Keratinocyte (primary cell): ENCODE results near the gene U2AF1L4. TPM values are rescaled to one million over a fixed set of nuclear protein-coding genes. Genes with fewer than 3 reads are reported as not detected.

Experiments used
- DNase-seq: peaks from one replicate; pipeline ENCODE4 v3.0.0-alpha.2; 2011; ENCODE audit warnings: low read depth, missing footprints, low spot score
- FAIRE-seq: peaks from 2 replicates; lab custom pipeline; 2011; peaks lifted over from hg19 to GRCh38; lab: Jason Lieb, UNC
- H2AFZ ChIP-seq: 2 replicates; pipeline ENCODE4 v1.6.0; 2012; ENCODE audit warnings: low read length, control low read depth, inconsistent platforms; ENCODE audit not compliant: control insufficient read depth
- H3K27ac ChIP-seq: 2 replicates; pipeline ENCODE4 v1.5.1; 2011; ENCODE audit warnings: low read length; ENCODE audit not compliant: control insufficient read depth, insufficient read depth
- H3K27me3 ChIP-seq: 3 replicates; pipeline ENCODE4 v1.6.0; 2011; ENCODE audit warnings: low read length; ENCODE audit not compliant: control insufficient read depth, insufficient read depth; ENCODE audit errors: extremely low read depth
- H3K36me3 ChIP-seq, 2 experiments: 2 replicates in 1 of 2; 3 replicates in 1 of 2; pipeline ENCODE4 v1.5.1; 2011; ENCODE audit warnings: low read length in 2 of 2, mild to moderate bottlenecking in 1 of 2; ENCODE audit not compliant: control insufficient read depth in 2 of 2, insufficient read depth in 2 of 2; ENCODE audit errors: extremely low read depth in 1 of 2
- H3K4me1 ChIP-seq: 3 replicates; pipeline ENCODE4 v1.5.1; 2011; ENCODE audit warnings: low read length; ENCODE audit not compliant: control insufficient read depth, insufficient read depth; ENCODE audit errors: extremely low read depth
- H3K4me2 ChIP-seq: 3 replicates; pipeline ENCODE4 v1.6.0; 2011; ENCODE audit warnings: low read depth, low read length; ENCODE audit not compliant: control insufficient read depth, insufficient read depth; ENCODE audit errors: extremely low read depth
- H3K4me3 ChIP-seq, 3 experiments: fragments of 200-600 bp in 1 of 3; sonication (generic) in 1 of 3; 2 replicates in 2 of 3; 3 replicates in 1 of 3; pipeline ENCODE4 v1.5.1; 2011 to 2016; ENCODE audit warnings: low read length in 3 of 3, mild to moderate bottlenecking in 3 of 3, control low read depth in 2 of 3, inconsistent platforms in 1 of 3, low read depth in 1 of 3, mixed read lengths in 1 of 3, mixed run types in 1 of 3, moderate library complexity in 1 of 3; ENCODE audit not compliant: control insufficient read depth in 2 of 3, insufficient read depth in 2 of 3; ENCODE audit errors: extremely low read depth in 1 of 3
- H3K79me2 ChIP-seq: 2 replicates; pipeline ENCODE4 v1.6.0; 2012; ENCODE audit warnings: low read length; ENCODE audit not compliant: control insufficient read depth, insufficient read depth
- H3K9ac ChIP-seq: 3 replicates; pipeline ENCODE4 v1.6.0; 2011; ENCODE audit warnings: low read length; ENCODE audit not compliant: control insufficient read depth, insufficient read depth; ENCODE audit errors: extremely low read depth
- H3K9me1 ChIP-seq: 3 replicates; pipeline ENCODE4 v1.6.0; 2011; ENCODE audit warnings: low read length; ENCODE audit not compliant: control insufficient read depth, insufficient read depth; ENCODE audit errors: extremely low read depth
- H3K9me3 ChIP-seq: 2 replicates; pipeline ENCODE4 v1.5.1; 2012; ENCODE audit warnings: low read depth, low read length; ENCODE audit not compliant: control insufficient read depth
- H4K20me1 ChIP-seq: 3 replicates; pipeline ENCODE4 v1.6.0; 2011; ENCODE audit warnings: low read length; ENCODE audit not compliant: control insufficient read depth, insufficient read depth; ENCODE audit errors: extremely low read depth
- EZH2 ChIP-seq: IDR thresholded peaks from one replicate; pipeline ENCODE4 v1.6.1; 2012; ENCODE audit warnings: inconsistent platforms, mild to moderate bottlenecking, low read length, moderate library complexity
- dilution Hi-C: fragments of 300-500 bp; cut with MboI; formaldehyde crosslinking; loops from one replicate; pipeline ENCODE4 v1.7.0; 2020; ENCODE audit warnings: low sequenced_read_pairs; ENCODE audit not compliant: extremely low pct_ligation_motif_present
- polyA plus RNA-seq, 5 experiments: library from polyadenylated mRNA; depleted of rRNA in 3 of 5; stranded (reverse) in 3 of 5; stranded (forward) in 1 of 5; unstranded in 1 of 5; fragments of >200 nt; gene quantifications; 1 replicate in 1 of 5; 2 replicates in 3 of 5; 3 replicates in 1 of 5; pipeline versions ENCODE4 v1.2.1 to v1.2.3, GENCODE V29; 2011 to 2012; ENCODE audit warnings: missing spikeins in 2 of 5, low read depth in 1 of 5, low replicate concordance in 1 of 5
- TF ChIP-seq, protein P1 (sequence below), 3 experiments: IDR thresholded peaks in 1 of 3; conservative IDR thresholded peaks in 1 of 3; optimal IDR thresholded peaks in 1 of 3; 2 replicates in 2 of 3; 3 replicates in 1 of 3; pipeline versions ENCODE3 to v1.5.1; 2011; ENCODE audit warnings: low read length in 3 of 3, mild to moderate bottlenecking in 3 of 3, moderate library complexity in 2 of 3, control low read depth in 1 of 3, inconsistent platforms in 1 of 3; ENCODE audit not compliant: insufficient read depth in 2 of 3; ENCODE audit errors: extremely low read depth in 1 of 3

U2AF1L4 gene
- polyA plus RNA-seq, 1 donor (not counting 4 experiments of a cell fraction or from before 2014, with no cell fraction given), result 8.9 TPM

DNA sequence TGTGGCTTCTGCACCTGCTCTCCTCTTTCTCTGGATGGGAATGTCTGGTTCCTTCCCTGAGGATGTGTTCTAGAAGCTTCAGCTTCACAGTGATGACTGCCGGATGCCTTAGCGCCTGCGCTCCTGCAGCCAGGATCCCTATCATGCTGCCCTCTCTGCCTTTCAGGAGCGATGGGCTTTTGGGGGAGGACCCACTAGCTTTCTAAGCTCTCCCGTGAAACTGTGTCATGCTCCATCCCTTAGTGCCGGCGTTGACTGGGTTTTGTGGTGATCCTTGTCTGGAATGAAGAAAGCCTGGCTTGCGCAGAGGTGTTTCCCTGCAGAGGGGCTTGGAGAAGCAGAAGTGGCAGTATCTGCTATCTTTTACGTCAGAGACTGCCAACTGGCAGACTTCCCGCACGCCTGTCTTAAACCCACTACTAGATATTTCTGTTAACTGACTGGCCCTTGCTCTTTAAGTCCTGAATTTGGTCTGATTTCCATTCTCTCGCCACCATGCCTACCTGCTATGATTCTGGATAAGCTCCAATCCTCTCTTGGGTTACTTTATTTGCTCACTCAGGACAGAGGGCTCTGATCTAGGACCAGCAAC, 31.2 kb downstream of the U2AF1L4 start:
- TF ChIP-seq, protein P1, sequence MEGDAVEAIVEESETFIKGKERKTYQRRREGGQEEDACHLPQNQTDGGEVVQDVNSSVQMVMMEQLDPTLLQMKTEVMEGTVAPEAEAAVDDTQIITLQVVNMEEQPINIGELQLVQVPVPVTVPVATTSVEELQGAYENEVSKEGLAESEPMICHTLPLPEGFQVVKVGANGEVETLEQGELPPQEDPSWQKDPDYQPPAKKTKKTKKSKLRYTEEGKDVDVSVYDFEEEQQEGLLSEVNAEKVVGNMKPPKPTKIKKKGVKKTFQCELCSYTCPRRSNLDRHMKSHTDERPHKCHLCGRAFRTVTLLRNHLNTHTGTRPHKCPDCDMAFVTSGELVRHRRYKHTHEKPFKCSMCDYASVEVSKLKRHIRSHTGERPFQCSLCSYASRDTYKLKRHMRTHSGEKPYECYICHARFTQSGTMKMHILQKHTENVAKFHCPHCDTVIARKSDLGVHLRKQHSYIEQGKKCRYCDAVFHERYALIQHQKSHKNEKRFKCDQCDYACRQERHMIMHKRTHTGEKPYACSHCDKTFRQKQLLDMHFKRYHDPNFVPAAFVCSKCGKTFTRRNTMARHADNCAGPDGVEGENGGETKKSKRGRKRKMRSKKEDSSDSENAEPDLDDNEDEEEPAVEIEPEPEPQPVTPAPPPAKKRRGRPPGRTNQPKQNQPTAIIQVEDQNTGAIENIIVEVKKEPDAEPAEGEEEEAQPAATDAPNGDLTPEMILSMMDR (optimal IDR thresholded peaks at IDR 0.05 in 1 of 3, IDR thresholded peaks at IDR 0.05 in 1 of 3, conservative IDR thresholded peaks at IDR 0.05 in 1 of 3; ENCODE audit: extremely low read depth in 1 of 3, insufficient read depth in 2 of 3, low read length in 3 of 3), result no peak
- no peak for TF ChIP-seq EZH2
- dilution Hi-C loops, result no loop called here
- H3K9me3 ChIP-seq, result no peaks in the 10 kb centered on the region
- H3K27ac ChIP-seq, result no peak overlapping the region
- no peaks in the 10 kb centered on the region for H3K9me1 ChIP-seq
- no peak overlapping the region for H3K9ac ChIP-seq
- H3K36me3 ChIP-seq, result no peaks in the 10 kb centered on the region
- H3K4me2 ChIP-seq, result no peak overlapping the region
- DNase-seq (no peak), FAIRE-seq (no peak)
- peaks cover 22% of the 10 kb centered on the region for H3K4me1 ChIP-seq
- H3K79me2 ChIP-seq, result peaks cover 9% of the 10 kb centered on the region
- no peak overlapping the region for H3K4me3 ChIP-seq
- H3K27me3 ChIP-seq, result no peaks in the 10 kb centered on the region
- H4K20me1 ChIP-seq, result no peaks in the 10 kb centered on the region
- H2AFZ ChIP-seq, result no peak overlapping the region

DNA sequence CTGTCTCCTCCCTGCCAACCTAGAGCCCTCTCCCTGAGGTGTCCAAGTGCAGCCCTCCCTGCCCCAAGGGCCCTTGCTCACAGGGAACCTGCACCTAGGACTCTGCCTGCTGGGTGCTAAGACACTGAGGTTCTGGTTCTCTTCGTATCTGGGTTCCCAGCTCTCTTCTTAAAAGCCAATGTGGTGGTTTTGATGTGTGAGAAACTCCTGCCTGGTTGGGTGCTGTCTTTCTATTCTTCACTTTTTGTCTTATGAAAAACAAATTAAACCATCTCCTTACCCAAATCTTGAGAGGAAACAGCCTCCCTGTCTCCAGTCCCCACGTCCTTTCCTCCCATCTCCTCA, 31.7 kb downstream of the U2AF1L4 start:
- no peaks in the 10 kb centered on the region for H4K20me1 ChIP-seq
- FAIRE-seq (no peak), DNase-seq (no peak)

More for the DNA sequence above, 31.7 kb downstream of the U2AF1L4 start:
- Histone ChIP-seq H3K9me3 (no peaks in the 10 kb centered on the region), H3K4me2 (no peak overlapping the region), H3K79me2 (peaks cover 4% of the 10 kb centered on the region), H3K36me3 (no peaks in the 10 kb centered on the region), H3K9ac (no peak overlapping the region), H3K4me1 (peaks cover 20% of the 10 kb centered on the region), H3K27me3 (no peaks in the 10 kb centered on the region), H3K4me3 (no peak overlapping the region), H3K9me1 (no peaks in the 10 kb centered on the region), H2AFZ (no peak overlapping the region), H3K27ac (no peak overlapping the region)
- TF ChIP-seq EZH2, result no peak
- TF ChIP-seq, protein P1 (optimal IDR thresholded peaks at IDR 0.05 in 1 of 3, IDR thresholded peaks at IDR 0.05 in 1 of 3, conservative IDR thresholded peaks at IDR 0.05 in 1 of 3; ENCODE audit: extremely low read depth in 1 of 3, insufficient read depth in 2 of 3, low read length in 3 of 3), result no peak
- dilution Hi-C loops, result no loop called here
